Endothelial cell of umbilical vein (primary cell): ENCODE measurements around the gene ZNF490. TPM values are rescaled to one million over a fixed set of nuclear protein-coding genes. Genes with fewer than 3 reads are reported as not detected.
"Not testable (repeated sequence)": the region's sequence is repeated elsewhere in the genome, so short reads cannot be mapped to it uniquely, and the experiment has no call there.

Experiments
- BruUV-seq: library from RNA; stranded (reverse); fragments of 400-500 nt; replicated peaks from 2 replicates; lab custom pipeline; 2021; lab: Mats Ljungman, UMichigan
- CTCF ChIA-PET: fragments of 300-600, 350-600 bp; sonication (Branson Sonifier 250); formaldehyde crosslinking; loops from one replicate; lab custom pipeline; 2021; ENCODE audit warnings: antibody characterized with exemption, inconsistent platforms; lab: Charles Lee
- POLR2A ChIA-PET: fragments of 300-600, 350-600 bp; sonication (Branson Sonifier 250); formaldehyde crosslinking; loops from one replicate; lab custom pipeline; 2021; ENCODE audit warnings: antibody characterized with exemption, inconsistent platforms; lab: Charles Lee
- DNase-seq: peaks from one replicate; pipeline ENCODE4 v3.0.0-alpha.2; 2011; ENCODE audit warnings: low read depth, low spot score
- FAIRE-seq: peaks from 2 replicates; lab custom pipeline; 2011; peaks lifted over from hg19 to GRCh38; lab: Jason Lieb, UNC
- H2AFZ ChIP-seq: 2 replicates; pipeline ENCODE4 v1.6.0; 2012; ENCODE audit warnings: low read depth, low read length, control low read depth, inconsistent platforms
- H3K27ac ChIP-seq: 2 replicates; pipeline ENCODE4 v1.5.1; 2011; ENCODE audit warnings: low read depth, mild to moderate bottlenecking, control low read depth, low read length, moderate library complexity; ENCODE audit not compliant: insufficient read depth
- H3K27me3 ChIP-seq, 2 experiments: 2 replicates each; pipeline versions ENCODE4 v1.6.0 to v1.6.1; 2011; ENCODE audit warnings: low read length in 2 of 2, mixed read lengths in 1 of 2; ENCODE audit not compliant: control insufficient read depth in 2 of 2, insufficient read depth in 2 of 2
- H3K36me3 ChIP-seq, 2 experiments: 2 replicates in 1 of 2; 3 replicates in 1 of 2; pipeline ENCODE4 v1.5.1; 2011; ENCODE audit warnings: low read length in 2 of 2, mild to moderate bottlenecking in 1 of 2, moderate library complexity in 1 of 2; ENCODE audit not compliant: control insufficient read depth in 2 of 2, insufficient read depth in 2 of 2; ENCODE audit errors: extremely low read depth in 1 of 2
- H3K4me1 ChIP-seq: 3 replicates; pipeline ENCODE4 v1.5.1; 2011; ENCODE audit warnings: mild to moderate bottlenecking, low read length; ENCODE audit not compliant: control insufficient read depth, insufficient read depth; ENCODE audit errors: extremely low read depth
- H3K4me2 ChIP-seq: 2 replicates; pipeline ENCODE4 v1.6.1; 2011; ENCODE audit warnings: low read length, control low read depth, mixed read lengths; ENCODE audit not compliant: insufficient read depth
- H3K4me3 ChIP-seq, 3 experiments: fragments of 200-600 bp in 1 of 3; sonication (generic), shearing (Covaris generic) in 1 of 3; replicated peaks in 1 of 3; 2 replicates each; pipeline ENCODE4 v1.5.1; 2011 to 2016; ENCODE audit warnings: control low read depth in 3 of 3, low read length in 3 of 3, mild to moderate bottlenecking in 2 of 3, inconsistent platforms in 1 of 3, low read depth in 1 of 3, moderate library complexity in 1 of 3; ENCODE audit not compliant: insufficient read depth in 1 of 3
- H3K79me2 ChIP-seq: 2 replicates; pipeline ENCODE4 v1.6.0; 2012; ENCODE audit warnings: low read length, inconsistent platforms; ENCODE audit not compliant: control insufficient read depth, insufficient read depth
- H3K9ac ChIP-seq: replicated peaks from 2 replicates; pipeline ENCODE3; 2011; ENCODE audit warnings: low read length, control low read depth; ENCODE audit not compliant: insufficient read depth; ENCODE audit errors: extremely low read depth
- H3K9me1 ChIP-seq: replicated peaks from 3 replicates; pipeline ENCODE4 v1.6.0; 2011; ENCODE audit warnings: mild to moderate bottlenecking, low read length; ENCODE audit not compliant: control insufficient read depth, insufficient read depth; ENCODE audit errors: extremely low read depth
- H3K9me3 ChIP-seq: replicated peaks from 2 replicates; pipeline ENCODE4 v1.5.1; 2012; ENCODE audit warnings: low read length, inconsistent platforms; ENCODE audit not compliant: control insufficient read depth, insufficient read depth
- H4K20me1 ChIP-seq: replicated peaks from 2 replicates; pipeline ENCODE3; 2011; ENCODE audit warnings: mild to moderate bottlenecking, low read length; ENCODE audit not compliant: control insufficient read depth, insufficient read depth; ENCODE audit errors: extremely low read depth
- FOS ChIP-seq: IDR thresholded peaks from 2 replicates; pipeline ENCODE4 v1.6.1; 2011; ENCODE audit warnings: mild to moderate bottlenecking, low read length, moderate library complexity, borderline replicate concordance; ENCODE audit not compliant: insufficient read depth
- JUN ChIP-seq: IDR thresholded peaks from 2 replicates; pipeline ENCODE4 v1.6.1; 2011; ENCODE audit warnings: borderline replicate concordance, low read depth; ENCODE audit not compliant: insufficient read length, insufficient read depth
- MYC ChIP-seq: IDR thresholded peaks from one replicate; pipeline ENCODE4 v1.6.1; 2011; ENCODE audit warnings: mild to moderate bottlenecking, low read depth, low read length
- POLR2A ChIP-seq: IDR thresholded peaks from 2 replicates; pipeline ENCODE4 v1.6.1; 2012; ENCODE audit warnings: low read depth, mild to moderate bottlenecking, control low read depth, low read length
- dilution Hi-C: fragments of 300-500 bp; cut with MboI; formaldehyde crosslinking; loops from one replicate; pipeline ENCODE4 v1.15.0; 2019; ENCODE audit warnings: low sequenced_read_pairs; ENCODE audit not compliant: extremely low pct_ligation_motif_present
- intact Hi-C: fragments of 100-400 bp; cut with micrococcal nuclease; formaldehyde crosslinking; loops from one replicate; pipeline ENCODE4 v1.10.0; 2022
- polyA plus RNA-seq, 4 experiments: library from polyadenylated mRNA; depleted of rRNA in 3 of 4; stranded (reverse) in 3 of 4; unstranded in 1 of 4; fragments of >200 nt; gene quantifications; 2 replicates each; pipeline versions ENCODE4 v1.2.1 to v1.2.3, GENCODE V29; 2011 to 2012; ENCODE audit warnings: missing spikeins in 1 of 4
- total RNA-seq: library from RNA; stranded (reverse); gene quantifications from 2 replicates; pipeline ENCODE4 v1.2.3, GENCODE V29; 2021
- TF ChIP-seq, protein P1 (sequence below), 2 donors: IDR thresholded peaks; 1 replicate in 1 of 2; 2 replicates in 1 of 2; pipeline ENCODE4 v1.5.1; 2011; ENCODE audit warnings: low read length in 2 of 2, mild to moderate bottlenecking in 2 of 2, moderate library complexity in 2 of 2, control low read depth in 1 of 2, inconsistent platforms in 1 of 2, low read depth in 1 of 2; ENCODE audit not compliant: insufficient read depth in 1 of 2; ENCODE audit errors: extremely low read depth in 1 of 2

Gene ZNF490
- total and polyA plus RNA-seq, 2 donors (not counting 3 experiments of a cell fraction or from before 2014, with no cell fraction given), result 1.4 to 5.7 TPM

DNA sequence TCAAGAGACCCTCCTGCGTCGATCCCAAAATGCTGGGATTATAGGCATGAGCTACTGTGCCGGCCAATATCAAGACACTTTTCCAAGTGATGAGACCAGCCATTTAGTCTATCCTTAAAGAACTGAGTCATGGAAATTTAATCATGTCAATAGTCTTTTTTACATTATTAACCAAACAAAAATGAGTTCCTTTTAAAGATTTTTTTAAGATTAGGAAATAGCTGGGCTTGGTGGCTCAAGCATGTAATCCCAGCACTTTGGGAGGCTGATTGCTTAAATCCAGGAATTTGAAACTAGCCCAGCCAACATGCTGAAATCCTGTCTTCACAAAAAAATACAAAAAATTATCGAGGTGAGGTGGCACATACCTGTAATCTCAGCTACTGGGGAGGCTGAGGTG is 42.7 kb downstream of the ZNF490 start:
- Histone ChIP-seq H3K36me3 (no peaks in the 10 kb centered on the region), H3K27ac (no peak overlapping the region), H3K9ac (no peak overlapping the region), H4K20me1 (no peaks in the 10 kb centered on the region), H3K9me3 (no peaks in the 10 kb centered on the region), H3K27me3 (no peaks in the 10 kb centered on the region), H3K4me2 (no peak overlapping the region), H3K4me3 (no peak overlapping the region), H2AFZ (no peak overlapping the region), H3K79me2 (no peaks in the 10 kb centered on the region), H3K9me1 (no peaks in the 10 kb centered on the region), H3K4me1 (no peaks in the 10 kb centered on the region)
- FAIRE-seq, result no peak
- dilution Hi-C loops (no loop called here), intact Hi-C loops (no loop called here)
- no peak for DNase-seq
- no TSS peak for BruUV-seq
- CTCF ChIA-PET, result interaction anchor here (1.1 to 1.7 kb wide), 2 partner anchors 98 to 104 kb away, joined by 3 to 7 read pairs; no protein-coding TSS in a partner anchor
- TF ChIP-seq, protein P1, sequence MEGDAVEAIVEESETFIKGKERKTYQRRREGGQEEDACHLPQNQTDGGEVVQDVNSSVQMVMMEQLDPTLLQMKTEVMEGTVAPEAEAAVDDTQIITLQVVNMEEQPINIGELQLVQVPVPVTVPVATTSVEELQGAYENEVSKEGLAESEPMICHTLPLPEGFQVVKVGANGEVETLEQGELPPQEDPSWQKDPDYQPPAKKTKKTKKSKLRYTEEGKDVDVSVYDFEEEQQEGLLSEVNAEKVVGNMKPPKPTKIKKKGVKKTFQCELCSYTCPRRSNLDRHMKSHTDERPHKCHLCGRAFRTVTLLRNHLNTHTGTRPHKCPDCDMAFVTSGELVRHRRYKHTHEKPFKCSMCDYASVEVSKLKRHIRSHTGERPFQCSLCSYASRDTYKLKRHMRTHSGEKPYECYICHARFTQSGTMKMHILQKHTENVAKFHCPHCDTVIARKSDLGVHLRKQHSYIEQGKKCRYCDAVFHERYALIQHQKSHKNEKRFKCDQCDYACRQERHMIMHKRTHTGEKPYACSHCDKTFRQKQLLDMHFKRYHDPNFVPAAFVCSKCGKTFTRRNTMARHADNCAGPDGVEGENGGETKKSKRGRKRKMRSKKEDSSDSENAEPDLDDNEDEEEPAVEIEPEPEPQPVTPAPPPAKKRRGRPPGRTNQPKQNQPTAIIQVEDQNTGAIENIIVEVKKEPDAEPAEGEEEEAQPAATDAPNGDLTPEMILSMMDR (IDR thresholded peaks at IDR 0.05; ENCODE audit: extremely low read depth in 1 of 2, insufficient read depth in 1 of 2, low read depth in 1 of 2, low read length in 2 of 2), result no peak
- TF ChIP-seq MYC, result no peak
- no peak for TF ChIP-seq POLR2A
- TF ChIP-seq JUN, result no peak
- TF ChIP-seq FOS, result no peak
- POLR2A ChIA-PET, result interaction anchor here (0.7 kb wide), 1 partner anchor 104 kb away, joined by 8 read pairs; no protein-coding TSS in a partner anchor

DNA sequence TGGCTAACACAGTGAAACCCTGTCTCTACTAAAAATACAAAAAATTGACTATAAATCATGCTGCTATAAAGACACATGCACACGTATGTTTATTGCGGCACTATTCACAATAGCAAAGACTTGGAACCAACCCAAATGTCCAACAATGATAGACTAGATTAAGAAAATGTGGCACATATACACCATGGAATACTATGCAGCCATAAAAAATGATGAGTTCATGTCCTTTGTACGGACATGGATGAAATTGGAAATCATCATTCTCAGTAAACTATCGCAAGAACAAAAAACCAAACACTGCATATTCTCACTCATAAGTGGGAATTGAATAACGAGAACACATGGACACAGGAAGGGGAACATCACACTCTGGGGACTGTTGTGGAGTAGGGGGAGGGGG is 44.2 kb downstream of the ZNF490 start:
- H3K27ac ChIP-seq, H3K9ac ChIP-seq, dilution Hi-C loops, POLR2A ChIA-PET, H4K20me1 ChIP-seq, H3K79me2 ChIP-seq, H3K36me3 ChIP-seq, intact Hi-C loops, DNase-seq, H3K27me3 ChIP-seq, H3K4me3 ChIP-seq, H2AFZ ChIP-seq, H3K4me2 ChIP-seq, H3K9me3 ChIP-seq, FAIRE-seq, H3K9me1 ChIP-seq, BruUV-seq, H3K4me1 ChIP-seq: not testable (repeated sequence)
- CTCF ChIA-PET, result interaction anchor here (0.7 to 1.2 kb wide), 2 partner anchors 106 to 281 kb away, joined by 3 to 4 read pairs; no protein-coding TSS in a partner anchor
